Endothelial cell of umbilical vein (primary cell): ENCODE results near the gene CIAPIN1. TPM values are rescaled to one million over a fixed set of nuclear protein-coding genes. Genes with fewer than 3 reads are reported as not detected.

Experiments
- BruUV-seq: library from RNA; stranded (reverse); fragments of 400-500 nt; replicated peaks from 2 replicates; lab custom pipeline; 2021; lab: Mats Ljungman, UMichigan
- CTCF ChIA-PET: fragments of 300-600, 350-600 bp; sonication (Branson Sonifier 250); formaldehyde crosslinking; loops from one replicate; lab custom pipeline; 2021; ENCODE audit warnings: antibody characterized with exemption, inconsistent platforms; lab: Charles Lee
- POLR2A ChIA-PET: fragments of 300-600, 350-600 bp; sonication (Branson Sonifier 250); formaldehyde crosslinking; loops from one replicate; lab custom pipeline; 2021; ENCODE audit warnings: antibody characterized with exemption, inconsistent platforms; lab: Charles Lee
- DNase-seq: peaks from one replicate; pipeline ENCODE4 v3.0.0-alpha.2; 2011; ENCODE audit warnings: low read depth, low spot score
- FAIRE-seq: peaks from 2 replicates; lab custom pipeline; 2011; peaks lifted over from hg19 to GRCh38; lab: Jason Lieb, UNC
- H2AFZ ChIP-seq: 2 replicates; pipeline ENCODE4 v1.6.0; 2012; ENCODE audit warnings: low read depth, low read length, control low read depth, inconsistent platforms
- H3K27ac ChIP-seq: 2 replicates; pipeline ENCODE4 v1.5.1; 2011; ENCODE audit warnings: low read depth, mild to moderate bottlenecking, control low read depth, low read length, moderate library complexity; ENCODE audit not compliant: insufficient read depth
- H3K27me3 ChIP-seq, 2 experiments: 2 replicates each; pipeline versions ENCODE4 v1.6.0 to v1.6.1; 2011; ENCODE audit warnings: low read length in 2 of 2, mixed read lengths in 1 of 2; ENCODE audit not compliant: control insufficient read depth in 2 of 2, insufficient read depth in 2 of 2
- H3K36me3 ChIP-seq, 2 experiments: 2 replicates in 1 of 2; 3 replicates in 1 of 2; pipeline ENCODE4 v1.5.1; 2011; ENCODE audit warnings: low read length in 2 of 2, mild to moderate bottlenecking in 1 of 2, moderate library complexity in 1 of 2; ENCODE audit not compliant: control insufficient read depth in 2 of 2, insufficient read depth in 2 of 2; ENCODE audit errors: extremely low read depth in 1 of 2
- H3K4me1 ChIP-seq: 3 replicates; pipeline ENCODE4 v1.5.1; 2011; ENCODE audit warnings: mild to moderate bottlenecking, low read length; ENCODE audit not compliant: control insufficient read depth, insufficient read depth; ENCODE audit errors: extremely low read depth
- H3K4me2 ChIP-seq: 2 replicates; pipeline ENCODE4 v1.6.1; 2011; ENCODE audit warnings: low read length, control low read depth, mixed read lengths; ENCODE audit not compliant: insufficient read depth
- H3K4me3 ChIP-seq, 3 experiments: fragments of 200-600 bp in 1 of 3; sonication (generic), shearing (Covaris generic) in 1 of 3; replicated peaks in 1 of 3; 2 replicates each; pipeline ENCODE4 v1.5.1; 2011 to 2016; ENCODE audit warnings: control low read depth in 3 of 3, low read length in 3 of 3, mild to moderate bottlenecking in 2 of 3, inconsistent platforms in 1 of 3, low read depth in 1 of 3, moderate library complexity in 1 of 3; ENCODE audit not compliant: insufficient read depth in 1 of 3
- H3K79me2 ChIP-seq: 2 replicates; pipeline ENCODE4 v1.6.0; 2012; ENCODE audit warnings: low read length, inconsistent platforms; ENCODE audit not compliant: control insufficient read depth, insufficient read depth
- H3K9ac ChIP-seq: replicated peaks from 2 replicates; pipeline ENCODE3; 2011; ENCODE audit warnings: low read length, control low read depth; ENCODE audit not compliant: insufficient read depth; ENCODE audit errors: extremely low read depth
- H3K9me1 ChIP-seq: replicated peaks from 3 replicates; pipeline ENCODE4 v1.6.0; 2011; ENCODE audit warnings: mild to moderate bottlenecking, low read length; ENCODE audit not compliant: control insufficient read depth, insufficient read depth; ENCODE audit errors: extremely low read depth
- H3K9me3 ChIP-seq: replicated peaks from 2 replicates; pipeline ENCODE4 v1.5.1; 2012; ENCODE audit warnings: low read length, inconsistent platforms; ENCODE audit not compliant: control insufficient read depth, insufficient read depth
- H4K20me1 ChIP-seq: replicated peaks from 2 replicates; pipeline ENCODE3; 2011; ENCODE audit warnings: mild to moderate bottlenecking, low read length; ENCODE audit not compliant: control insufficient read depth, insufficient read depth; ENCODE audit errors: extremely low read depth
- CTCF ChIP-seq, 2 donors: IDR thresholded peaks; 1 replicate in 1 of 2; 2 replicates in 1 of 2; pipeline ENCODE4 v1.5.1; 2011; ENCODE audit warnings: low read length in 2 of 2, mild to moderate bottlenecking in 2 of 2, moderate library complexity in 2 of 2, control low read depth in 1 of 2, inconsistent platforms in 1 of 2, low read depth in 1 of 2; ENCODE audit not compliant: insufficient read depth in 1 of 2; ENCODE audit errors: extremely low read depth in 1 of 2
- EZH2 ChIP-seq: IDR thresholded peaks from 2 replicates; pipeline ENCODE4 v1.6.1; 2012; ENCODE audit warnings: borderline replicate concordance, low read depth, mild to moderate bottlenecking, moderate library complexity, low read length, inconsistent platforms; ENCODE audit not compliant: severe bottlenecking
- FOS ChIP-seq: IDR thresholded peaks from 2 replicates; pipeline ENCODE4 v1.6.1; 2011; ENCODE audit warnings: mild to moderate bottlenecking, low read length, moderate library complexity, borderline replicate concordance; ENCODE audit not compliant: insufficient read depth
- GATA2 ChIP-seq: IDR thresholded peaks from 2 replicates; pipeline ENCODE4 v1.7.0; 2011; ENCODE audit warnings: low read depth, mild to moderate bottlenecking, moderate library complexity, mixed read lengths, low read length; ENCODE audit not compliant: insufficient read length, insufficient read depth
- JUN ChIP-seq: IDR thresholded peaks from 2 replicates; pipeline ENCODE4 v1.6.1; 2011; ENCODE audit warnings: borderline replicate concordance, low read depth; ENCODE audit not compliant: insufficient read length, insufficient read depth
- MAX ChIP-seq: IDR thresholded peaks from 2 replicates; pipeline ENCODE4 v1.6.1; 2011; ENCODE audit not compliant: insufficient read depth, insufficient read length
- MYC ChIP-seq: IDR thresholded peaks from one replicate; pipeline ENCODE4 v1.6.1; 2011; ENCODE audit warnings: mild to moderate bottlenecking, low read depth, low read length
- POLR2A ChIP-seq: IDR thresholded peaks from 2 replicates; pipeline ENCODE4 v1.6.1; 2012; ENCODE audit warnings: low read depth, mild to moderate bottlenecking, control low read depth, low read length
- POLR2AphosphoS5 ChIP-seq: IDR thresholded peaks from 2 replicates; pipeline ENCODE4 v1.6.1; 2012; ENCODE audit warnings: low read depth, mild to moderate bottlenecking, control low read depth, low read length, moderate library complexity; ENCODE audit not compliant: insufficient read depth
- dilution Hi-C: fragments of 300-500 bp; cut with MboI; formaldehyde crosslinking; loops from one replicate; pipeline ENCODE4 v1.15.0; 2019; ENCODE audit warnings: low sequenced_read_pairs; ENCODE audit not compliant: extremely low pct_ligation_motif_present
- intact Hi-C: fragments of 100-400 bp; cut with micrococcal nuclease; formaldehyde crosslinking; loops from one replicate; pipeline ENCODE4 v1.10.0; 2022
- polyA plus RNA-seq, 4 experiments: library from polyadenylated mRNA; depleted of rRNA in 3 of 4; stranded (reverse) in 3 of 4; unstranded in 1 of 4; fragments of >200 nt; gene quantifications; 2 replicates each; pipeline versions ENCODE4 v1.2.1 to v1.2.3, GENCODE V29; 2011 to 2012; ENCODE audit warnings: missing spikeins in 1 of 4
- total RNA-seq: library from RNA; stranded (reverse); gene quantifications from 2 replicates; pipeline ENCODE4 v1.2.3, GENCODE V29; 2021

CIAPIN1 gene
- total and polyA plus RNA-seq, 2 donors (not counting 3 experiments of a cell fraction or from before 2014, with no cell fraction given), result 74.6 to 77.9 TPM

GRCh38 chr16:57430955-57431354, 16.2 kb downstream of the CIAPIN1 start:
- CTCF ChIA-PET, result interaction anchor here (1.3 to 2.5 kb wide), 2 partner anchors 14 to 89 kb away, joined by 3 to 7 read pairs; no protein-coding TSS in a partner anchor
- no peak overlapping the region for H3K27ac ChIP-seq
- BruUV-seq, result no TSS peak
- intact Hi-C loops (no loop called here), dilution Hi-C loops (no loop called here)
- DNase-seq (no peak), FAIRE-seq (no peak)
- H2AFZ ChIP-seq, result no peak overlapping the region
- H3K4me1 ChIP-seq, result no peaks in the 10 kb centered on the region
- H3K79me2 ChIP-seq, result no peaks in the 10 kb centered on the region
- peaks cover 21 to 48% of the 10 kb centered on the region in 2 experiments for H3K36me3 ChIP-seq
- POLR2A ChIA-PET, result no interaction called here
- no peak overlapping the region for H3K9ac ChIP-seq
- no peaks in the 10 kb centered on the region for H3K9me3 ChIP-seq
- no peaks in the 10 kb centered on the region for H3K9me1 ChIP-seq
- H3K27me3 ChIP-seq, result no peaks in the 10 kb centered on the region
- no peak overlapping the region for H3K4me2 ChIP-seq
- TF ChIP-seq MYC (no peak), CTCF (IDR thresholded peaks at IDR 0.05; ENCODE audit: extremely low read depth in 1 of 2, insufficient read depth in 1 of 2, low read depth in 1 of 2, low read length in 2 of 2) (no peak), MAX (no peak), GATA2 (no peak), POLR2AphosphoS5 (no peak), JUN (no peak), POLR2A (no peak), FOS (no peak), EZH2 (no peak)
- no peak overlapping the region for H3K4me3 ChIP-seq
- H4K20me1 ChIP-seq, result no peaks in the 10 kb centered on the region
